Trophoblast cell (in vitro differentiated cells and primary cell): Measurements from ENCODE around the gene CSMD2.

Experiments
- DNase-seq, 2 donors: peaks; one replicate each; pipeline ENCODE4 v3.0.0-alpha.2; 2016
- H2AFZ ChIP-seq: 2 replicates; pipeline ENCODE4 v1.6.1; 2013; ENCODE audit warnings: low read length, moderate library complexity, mild to moderate bottlenecking; ENCODE audit not compliant: insufficient read depth, poor library complexity
- H2AK5ac ChIP-seq: 2 replicates; pipeline ENCODE4 v1.6.1; 2013; ENCODE audit warnings: mild to moderate bottlenecking, low read length
- H2BK120ac ChIP-seq: 2 replicates; pipeline ENCODE4 v1.6.1; 2013; ENCODE audit warnings: low read length, mild to moderate bottlenecking, moderate library complexity; ENCODE audit not compliant: insufficient read depth, poor library complexity
- H2BK12ac ChIP-seq: 2 replicates; pipeline ENCODE4 v1.6.1; 2013; ENCODE audit warnings: mild to moderate bottlenecking, low read length, moderate library complexity
- H2BK5ac ChIP-seq: 2 replicates; pipeline ENCODE4 v1.6.1; 2013; ENCODE audit warnings: low read length, low read depth, moderate library complexity, mild to moderate bottlenecking; ENCODE audit not compliant: poor library complexity
- H3K14ac ChIP-seq: 2 replicates; pipeline ENCODE4 v1.6.1; 2013; ENCODE audit warnings: mild to moderate bottlenecking, low read length
- H3K18ac ChIP-seq: 2 replicates; pipeline ENCODE4 v1.6.1; 2013; ENCODE audit warnings: mild to moderate bottlenecking, low read length
- H3K23ac ChIP-seq: 2 replicates; pipeline ENCODE4 v1.6.1; 2013; ENCODE audit warnings: low read length
- H3K27ac ChIP-seq: 2 replicates; pipeline ENCODE4 v1.5.1; 2013; ENCODE audit warnings: low read depth, mild to moderate bottlenecking, inconsistent platforms, low read length, moderate library complexity
- H3K27me3 ChIP-seq: 2 replicates; pipeline ENCODE4 v1.6.1; 2013; ENCODE audit warnings: inconsistent platforms, mild to moderate bottlenecking, low read length, moderate library complexity; ENCODE audit not compliant: insufficient read depth
- H3K36me3 ChIP-seq, 2 experiments: 1 replicate in 1 of 2; 2 replicates in 1 of 2; pipeline ENCODE4 v1.6.1; 2013; ENCODE audit warnings: low read length in 2 of 2, mild to moderate bottlenecking in 2 of 2, moderate library complexity in 1 of 2; ENCODE audit not compliant: insufficient read depth in 2 of 2, control insufficient read depth in 1 of 2
- H3K4ac ChIP-seq: 2 replicates; pipeline ENCODE4 v1.6.1; 2013; ENCODE audit warnings: low read depth, mild to moderate bottlenecking, low read length, moderate library complexity
- H3K4me1 ChIP-seq, 2 experiments: 1 replicate in 1 of 2; 2 replicates in 1 of 2; pipeline ENCODE4 v1.6.1; 2013; ENCODE audit warnings: low read length in 2 of 2, mild to moderate bottlenecking in 2 of 2, moderate library complexity in 1 of 2; ENCODE audit not compliant: insufficient read depth in 2 of 2, control insufficient read depth in 1 of 2
- H3K4me2 ChIP-seq: 2 replicates; pipeline ENCODE4 v1.6.1; 2013; ENCODE audit warnings: inconsistent platforms, mild to moderate bottlenecking, low read length, moderate library complexity
- H3K4me3 ChIP-seq: 2 replicates; pipeline ENCODE4 v1.5.1; 2013; ENCODE audit warnings: mild to moderate bottlenecking, low read depth, low read length, inconsistent platforms
- H3K79me1 ChIP-seq: one replicate; pipeline ENCODE4 v1.6.1; 2013; ENCODE audit warnings: low read length
- H3K79me2 ChIP-seq: 2 replicates; pipeline ENCODE4 v1.6.1; 2013; ENCODE audit warnings: low read length, mild to moderate bottlenecking; ENCODE audit not compliant: control insufficient read depth, insufficient read depth, poor library complexity
- H3K9ac ChIP-seq: 2 replicates; pipeline ENCODE4 v1.6.1; 2013; ENCODE audit warnings: mild to moderate bottlenecking, low read length
- H3K9me3 ChIP-seq: 2 replicates; pipeline ENCODE4 v1.6.1; 2013; ENCODE audit warnings: low read depth, mild to moderate bottlenecking, control low read depth, inconsistent platforms, low read length; ENCODE audit not compliant: insufficient read depth
- H4K12ac ChIP-seq: 2 replicates; pipeline ENCODE4 v1.6.1; 2013; ENCODE audit warnings: low read depth, mild to moderate bottlenecking, low read length, moderate library complexity
- H4K8ac ChIP-seq: 2 replicates; pipeline ENCODE4 v1.6.1; 2013; ENCODE audit warnings: low read depth, mild to moderate bottlenecking, low read length, moderate library complexity
- H4K91ac ChIP-seq: one replicate; pipeline ENCODE4 v1.6.1; 2013; ENCODE audit warnings: low read depth, mild to moderate bottlenecking, low read length, moderate library complexity
- WGBS: extraction: QIAGEN DNeasy Blood & Tissue Kit; methylation state at CpG from one replicate; pipeline ENCODE4 v1.1.7; 2013; ENCODE audit warnings: missing lambda C conversion rate; ENCODE audit not compliant: insufficient read length, insufficient coverage; ENCODE audit errors: extremely low coverage; 5-methylcytosine and 5-hydroxymethylcytosine counted together

The CSMD2 gene

GRCh38 chr1:33876970-33877650, 287.9 kb downstream of the CSMD2 start:
- Histone ChIP-seq H2AFZ (no peak overlapping the region), H3K14ac (no peak overlapping the region), H3K4ac (no peak overlapping the region), H3K23ac (no peak overlapping the region), H3K79me1 (no peaks in the 10 kb centered on the region), H3K4me2 (no peak overlapping the region), H4K91ac (no peak overlapping the region), H2BK5ac (no peak overlapping the region), H3K36me3 (no peaks in the 10 kb centered on the region), H4K12ac (no peak overlapping the region), H2AK5ac (no peak overlapping the region), H3K27me3 (no peaks in the 10 kb centered on the region), H3K18ac (no peak overlapping the region), H2BK12ac (no peak overlapping the region), H4K8ac (no peak overlapping the region), H3K4me1 (no peaks in the 10 kb centered on the region), H3K9me3 (no peaks in the 10 kb centered on the region), H3K79me2 (no peaks in the 10 kb centered on the region), H3K27ac (no peak overlapping the region), H3K4me3 (no peak overlapping the region), H3K9ac (no peak overlapping the region), H2BK120ac (no peak overlapping the region)
- DNase-seq = no peak
- WGBS = no CpG with 5 or more reads among the region's 5 CpGs

DNA sequence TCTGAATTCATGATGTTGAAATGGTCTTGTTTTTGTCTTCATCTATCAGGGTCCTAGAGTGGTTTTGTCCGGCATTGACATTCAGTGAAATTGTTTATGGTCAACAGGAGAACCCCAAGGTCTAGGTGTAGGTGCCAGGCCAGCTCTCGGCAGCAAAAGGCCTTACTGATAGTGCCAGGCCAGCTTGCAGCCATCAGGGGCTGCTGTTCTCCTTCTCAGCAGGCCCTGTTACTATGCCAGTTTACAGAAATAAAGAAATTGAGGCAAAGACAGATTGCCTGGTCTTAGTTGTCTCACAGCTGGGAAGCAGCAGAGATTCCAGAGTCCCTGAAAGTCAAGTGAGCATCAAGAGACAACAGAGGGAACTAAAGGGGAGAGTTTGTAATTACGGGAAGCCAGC, 289.2 kb downstream of the CSMD2 start:
- H2BK120ac ChIP-seq = no peak overlapping the region
- H3K9ac ChIP-seq = no peak overlapping the region
- H3K27me3 ChIP-seq = no peaks in the 10 kb centered on the region
- no peak overlapping the region for H3K4me3 ChIP-seq
- no peaks in the 10 kb centered on the region for H3K79me2 ChIP-seq
- no peak overlapping the region for H3K18ac ChIP-seq
- H3K23ac ChIP-seq = no peak overlapping the region
- no peak overlapping the region for H3K4ac ChIP-seq
- no peak overlapping the region for H3K27ac ChIP-seq
- H2AFZ ChIP-seq = no peak overlapping the region
- H3K36me3 ChIP-seq = no peaks in the 10 kb centered on the region
- no peak overlapping the region for H4K8ac ChIP-seq
- H2BK5ac ChIP-seq = no peak overlapping the region
- no peak overlapping the region for H3K4me2 ChIP-seq
- H3K4me1 ChIP-seq = no peaks in the 10 kb centered on the region
- no peak overlapping the region for H4K12ac ChIP-seq
- WGBS = no CpG with 5 or more reads among the region's 3 CpGs
- no peak for DNase-seq
- no peak overlapping the region for H2AK5ac ChIP-seq
- H3K9me3 ChIP-seq = no peaks in the 10 kb centered on the region
- H4K91ac ChIP-seq = no peak overlapping the region
- no peak overlapping the region for H2BK12ac ChIP-seq
- H3K14ac ChIP-seq = no peak overlapping the region
- H3K79me1 ChIP-seq = no peaks in the 10 kb centered on the region

DNA sequence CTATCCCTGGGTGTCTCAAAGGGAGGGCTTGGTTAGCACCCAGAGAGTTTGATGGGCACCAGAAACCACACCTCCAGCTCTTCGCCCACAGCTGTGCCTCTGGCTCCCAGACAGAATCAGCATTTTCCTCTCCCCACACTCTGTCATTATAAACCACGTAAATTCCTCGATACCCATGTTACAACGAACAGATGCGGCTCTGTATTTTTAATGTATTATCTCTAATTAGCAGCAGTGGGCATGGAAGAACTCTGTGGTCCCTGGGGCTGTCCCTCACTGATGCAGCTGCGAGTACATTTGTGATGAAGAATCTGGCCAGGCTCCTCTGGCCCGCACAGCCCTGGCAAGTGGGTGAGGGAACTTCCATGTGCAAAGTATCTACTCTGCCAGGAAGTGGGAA, 290.4 kb downstream of the CSMD2 start:
- Histone ChIP-seq H3K79me1 (no peaks in the 10 kb centered on the region), H2BK12ac (no peak overlapping the region), H3K4ac (no peak overlapping the region), H4K91ac (no peak overlapping the region), H3K23ac (no peak overlapping the region), H2AK5ac (no peak overlapping the region), H3K4me3 (no peak overlapping the region), H2BK5ac (no peak overlapping the region), H4K12ac (no peak overlapping the region), H3K18ac (no peak overlapping the region), H2BK120ac (no peak overlapping the region), H3K36me3 (no peaks in the 10 kb centered on the region), H3K4me1 (no peaks in the 10 kb centered on the region), H3K27me3 (no peaks in the 10 kb centered on the region), H3K79me2 (no peaks in the 10 kb centered on the region), H3K9me3 (no peaks in the 10 kb centered on the region), H3K27ac (no peak overlapping the region), H3K9ac (no peak overlapping the region), H2AFZ (no peak overlapping the region), H4K8ac (no peak overlapping the region), H3K4me2 (no peak overlapping the region), H3K14ac (no peak overlapping the region)
- DNase-seq = no peak
- WGBS = no CpG with 5 or more reads among the region's 7 CpGs

- Histone ChIP-seq H3K18ac (no peak overlapping the region), H3K4ac (no peak overlapping the region), H2AK5ac (no peak overlapping the region), H2BK120ac (no peak overlapping the region), H3K79me2 (no peaks in the 10 kb centered on the region), H3K27ac (no peak overlapping the region), H4K12ac (no peak overlapping the region), H3K79me1 (no peaks in the 10 kb centered on the region), H3K23ac (no peak overlapping the region), H3K4me1 (no peaks in the 10 kb centered on the region), H2BK5ac (no peak overlapping the region), H4K91ac (no peak overlapping the region), H3K9ac (no peak overlapping the region), H3K27me3 (no peaks in the 10 kb centered on the region), H3K4me2 (no peak overlapping the region), H4K8ac (no peak overlapping the region), H2AFZ (no peak overlapping the region), H3K36me3 (no peaks in the 10 kb centered on the region), H3K4me3 (no peak overlapping the region), H3K9me3 (no peaks in the 10 kb centered on the region), H3K14ac (no peak overlapping the region), H2BK12ac (no peak overlapping the region)
- no peak for DNase-seq
- no CpG with 5 or more reads among the region's 2 CpGs for WGBS
These were observed 292.3 kb downstream of the CSMD2 start for GRCh38 chr1:33872683-33873082.
